Measurements from ENCODE around the gene NAPG.
"Not testable (repeated sequence)": the region's sequence is repeated elsewhere in the genome, so short reads cannot be mapped to it uniquely, and the experiment has no call there.

- not testable (repeated sequence) for TF ChIP-seq CTCF (conservative IDR thresholded peaks at IDR 0.05; ENCODE audit: low read depth, low read length); EZH2 (IDR thresholded peaks at IDR 0.05; ENCODE audit: borderline replicate concordance, low read depth, low read length, poor library complexity, severe bottlenecking)
Measured at GRCh38 chr18:10573261-10573660, 47.4 kb downstream of the NAPG start.
